Measurements from ENCODE around the gene ZNF200.

The ZNF200 gene

GRCh38 chr16:3249020-3249419 is 14.1 kb upstream of the ZNF200 start:
- DNase-seq (ENCODE audit: low spot score): peak; percentile 12
- no peak for TF ChIP-seq CTCF (IDR thresholded peaks at IDR 0.05)

GRCh38 chr16:3248596-3248995 is 13.6 kb upstream of the ZNF200 start:
- no peak for TF ChIP-seq CTCF (IDR thresholded peaks at IDR 0.05)
- Histone ChIP-seq H3K27ac (no peak overlapping the region), H3K4me3 (no peak overlapping the region)
- DNase-seq (ENCODE audit: low spot score): no peak

More at GRCh38 chr16:3249020-3249419, 14.1 kb upstream of the ZNF200 start:
- H3K4me3 ChIP-seq: no peak overlapping the region
- H3K27ac ChIP-seq: no peak overlapping the region

GRCh38 chr16:3246876-3247275 is 11.9 kb upstream of the ZNF200 start:
- TF ChIP-seq CTCF (IDR thresholded peaks at IDR 0.05): no peak
- DNase-seq (ENCODE audit: low spot score): no peak

GRCh38 chr16:3246002-3246401 is 11.0 kb upstream of the ZNF200 start:
- Histone ChIP-seq H3K4me3 (no peak overlapping the region), H3K27ac (no peak overlapping the region)
- no peak for DNase-seq (ENCODE audit: low spot score)
- no peak for TF ChIP-seq CTCF (IDR thresholded peaks at IDR 0.05)

More at GRCh38 chr16:3246876-3247275, 11.9 kb upstream of the ZNF200 start:
- Histone ChIP-seq H3K4me3 (no peak overlapping the region), H3K27ac (no peak overlapping the region)

- Histone ChIP-seq H3K27ac (no peak overlapping the region), H3K4me3 (no peak overlapping the region)
- no peak for TF ChIP-seq CTCF (IDR thresholded peaks at IDR 0.05)
These were observed 8.9 kb upstream of the ZNF200 start for GRCh38 chr16:3243882-3244281.

GRCh38 chr16:3242709-3243108 is 7.8 kb upstream of the ZNF200 start:
- no peak overlapping the region for H3K27ac ChIP-seq
- no peak for TF ChIP-seq CTCF (IDR thresholded peaks at IDR 0.05)
- DNase-seq (ENCODE audit: low spot score): no peak
- no peak overlapping the region for H3K4me3 ChIP-seq

More at GRCh38 chr16:3243882-3244281, 8.9 kb upstream of the ZNF200 start:
- peak; percentile 29 for DNase-seq (ENCODE audit: low spot score)

GRCh38 chr16:3241761-3242160 is 6.8 kb upstream of the ZNF200 start:
- no peak for DNase-seq (ENCODE audit: low spot score)
- Histone ChIP-seq H3K27ac (no peak overlapping the region), H3K4me3 (no peak overlapping the region)
- no peak for TF ChIP-seq CTCF (IDR thresholded peaks at IDR 0.05)

All from coronary artery (tissue), 2 donors.